Trophoblast cell (in vitro differentiated cells and primary cell): ENCODE results near the gene SERF2.

Experiments used
- DNase-seq, 2 donors: peaks; one replicate each; pipeline ENCODE4 v3.0.0-alpha.2; 2016
- H2AFZ ChIP-seq: 2 replicates; pipeline ENCODE4 v1.6.1; 2013; ENCODE audit warnings: low read length, moderate library complexity, mild to moderate bottlenecking; ENCODE audit not compliant: insufficient read depth, poor library complexity
- H2AK5ac ChIP-seq: 2 replicates; pipeline ENCODE4 v1.6.1; 2013; ENCODE audit warnings: mild to moderate bottlenecking, low read length
- H2BK120ac ChIP-seq: 2 replicates; pipeline ENCODE4 v1.6.1; 2013; ENCODE audit warnings: low read length, mild to moderate bottlenecking, moderate library complexity; ENCODE audit not compliant: insufficient read depth, poor library complexity
- H2BK12ac ChIP-seq: 2 replicates; pipeline ENCODE4 v1.6.1; 2013; ENCODE audit warnings: mild to moderate bottlenecking, low read length, moderate library complexity
- H2BK5ac ChIP-seq: 2 replicates; pipeline ENCODE4 v1.6.1; 2013; ENCODE audit warnings: low read length, low read depth, moderate library complexity, mild to moderate bottlenecking; ENCODE audit not compliant: poor library complexity
- H3K14ac ChIP-seq: 2 replicates; pipeline ENCODE4 v1.6.1; 2013; ENCODE audit warnings: mild to moderate bottlenecking, low read length
- H3K18ac ChIP-seq: 2 replicates; pipeline ENCODE4 v1.6.1; 2013; ENCODE audit warnings: mild to moderate bottlenecking, low read length
- H3K23ac ChIP-seq: 2 replicates; pipeline ENCODE4 v1.6.1; 2013; ENCODE audit warnings: low read length
- H3K27ac ChIP-seq: 2 replicates; pipeline ENCODE4 v1.5.1; 2013; ENCODE audit warnings: low read depth, mild to moderate bottlenecking, inconsistent platforms, low read length, moderate library complexity
- H3K27me3 ChIP-seq: 2 replicates; pipeline ENCODE4 v1.6.1; 2013; ENCODE audit warnings: inconsistent platforms, mild to moderate bottlenecking, low read length, moderate library complexity; ENCODE audit not compliant: insufficient read depth
- H3K36me3 ChIP-seq, 2 experiments: 1 replicate in 1 of 2; 2 replicates in 1 of 2; pipeline ENCODE4 v1.6.1; 2013; ENCODE audit warnings: low read length in 2 of 2, mild to moderate bottlenecking in 2 of 2, moderate library complexity in 1 of 2; ENCODE audit not compliant: insufficient read depth in 2 of 2, control insufficient read depth in 1 of 2
- H3K4ac ChIP-seq: 2 replicates; pipeline ENCODE4 v1.6.1; 2013; ENCODE audit warnings: low read depth, mild to moderate bottlenecking, low read length, moderate library complexity
- H3K4me1 ChIP-seq, 2 experiments: 1 replicate in 1 of 2; 2 replicates in 1 of 2; pipeline ENCODE4 v1.6.1; 2013; ENCODE audit warnings: low read length in 2 of 2, mild to moderate bottlenecking in 2 of 2, moderate library complexity in 1 of 2; ENCODE audit not compliant: insufficient read depth in 2 of 2, control insufficient read depth in 1 of 2
- H3K4me2 ChIP-seq: 2 replicates; pipeline ENCODE4 v1.6.1; 2013; ENCODE audit warnings: inconsistent platforms, mild to moderate bottlenecking, low read length, moderate library complexity
- H3K4me3 ChIP-seq: 2 replicates; pipeline ENCODE4 v1.5.1; 2013; ENCODE audit warnings: mild to moderate bottlenecking, low read depth, low read length, inconsistent platforms
- H3K79me1 ChIP-seq: one replicate; pipeline ENCODE4 v1.6.1; 2013; ENCODE audit warnings: low read length
- H3K79me2 ChIP-seq: 2 replicates; pipeline ENCODE4 v1.6.1; 2013; ENCODE audit warnings: low read length, mild to moderate bottlenecking; ENCODE audit not compliant: control insufficient read depth, insufficient read depth, poor library complexity
- H3K9ac ChIP-seq: 2 replicates; pipeline ENCODE4 v1.6.1; 2013; ENCODE audit warnings: mild to moderate bottlenecking, low read length
- H3K9me3 ChIP-seq: 2 replicates; pipeline ENCODE4 v1.6.1; 2013; ENCODE audit warnings: low read depth, mild to moderate bottlenecking, control low read depth, inconsistent platforms, low read length; ENCODE audit not compliant: insufficient read depth
- H4K12ac ChIP-seq: 2 replicates; pipeline ENCODE4 v1.6.1; 2013; ENCODE audit warnings: low read depth, mild to moderate bottlenecking, low read length, moderate library complexity
- H4K8ac ChIP-seq: 2 replicates; pipeline ENCODE4 v1.6.1; 2013; ENCODE audit warnings: low read depth, mild to moderate bottlenecking, low read length, moderate library complexity
- H4K91ac ChIP-seq: one replicate; pipeline ENCODE4 v1.6.1; 2013; ENCODE audit warnings: low read depth, mild to moderate bottlenecking, low read length, moderate library complexity
- WGBS: extraction: QIAGEN DNeasy Blood & Tissue Kit; methylation state at CpG from one replicate; pipeline ENCODE4 v1.1.7; 2013; ENCODE audit warnings: missing lambda C conversion rate; ENCODE audit not compliant: insufficient read length, insufficient coverage; ENCODE audit errors: extremely low coverage; 5-methylcytosine and 5-hydroxymethylcytosine counted together

The SERF2 gene

DNA sequence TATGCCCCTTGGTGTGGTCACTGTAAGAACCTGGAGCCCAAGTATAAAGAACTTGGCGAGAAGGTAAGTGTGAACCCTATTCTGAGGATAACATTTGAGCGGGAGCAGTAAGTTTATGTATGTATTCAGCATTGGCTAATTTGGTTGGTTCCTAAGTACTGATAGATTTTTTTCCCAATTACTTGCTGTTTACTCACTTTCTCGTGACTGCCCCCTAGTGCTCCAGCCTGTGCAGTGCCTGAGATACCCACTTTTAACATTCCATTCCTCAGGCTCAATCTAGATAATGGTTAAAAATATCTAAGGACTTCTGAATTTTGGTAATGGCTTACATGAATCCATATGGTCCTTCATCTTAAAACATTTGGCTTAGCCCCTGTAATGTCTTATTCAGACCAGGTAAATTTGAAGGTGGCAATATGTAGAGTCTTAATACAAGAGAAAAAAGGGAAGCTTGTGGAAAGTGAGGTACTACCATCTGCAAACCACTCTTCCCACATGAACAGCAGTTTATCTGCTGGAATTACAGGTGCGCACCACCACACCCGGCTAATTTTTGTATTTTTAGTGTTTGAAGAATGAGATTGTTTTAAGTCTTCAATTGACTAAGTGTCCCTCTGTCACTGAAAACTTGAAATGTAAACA, 22.4 kb upstream of the SERF2 start:
- Histone ChIP-seq H2AFZ (no peak overlapping the region), H2AK5ac (no peak overlapping the region), H2BK120ac (no peak overlapping the region), H3K9me3 (no peaks in the 10 kb centered on the region), H3K4me2 (no peak overlapping the region), H3K4ac (no peak overlapping the region), H3K27me3 (no peaks in the 10 kb centered on the region), H4K91ac (no peak overlapping the region), H3K14ac (no peak overlapping the region), H3K9ac (no peak overlapping the region), H3K4me1 (no peaks in the 10 kb centered on the region), H3K18ac (no peak overlapping the region), H2BK5ac (no peak overlapping the region), H3K36me3 (peaks cover 30 to 59% of the 10 kb centered on the region in 2 experiments), H2BK12ac (no peak overlapping the region), H3K79me2 (no peaks in the 10 kb centered on the region), H4K8ac (no peak overlapping the region), H3K79me1 (no peaks in the 10 kb centered on the region), H4K12ac (no peak overlapping the region), H3K27ac (no peak overlapping the region), H3K23ac (no peak overlapping the region), H3K4me3 (no peak overlapping the region)
- no CpG with 5 or more reads among the region's 5 CpGs for WGBS
- peak; percentile 64 to 85 for DNase-seq

- Histone ChIP-seq H3K27me3 (no peaks in the 10 kb centered on the region), H3K79me2 (no peaks in the 10 kb centered on the region), H3K4ac (no peak overlapping the region), H3K36me3 (peaks cover 27 to 49% of the 10 kb centered on the region in 2 experiments), H4K12ac (no peak overlapping the region), H3K4me2 (no peak overlapping the region), H3K23ac (no peak overlapping the region), H3K79me1 (peaks cover 2% of the 10 kb centered on the region), H3K14ac (no peak overlapping the region), H3K18ac (no peak overlapping the region), H3K27ac (no peak overlapping the region), H2BK120ac (no peak overlapping the region), H3K9me3 (no peaks in the 10 kb centered on the region), H3K4me1 (peaks cover 0 to 8% of the 10 kb centered on the region in 2 experiments), H2AFZ (no peak overlapping the region), H2AK5ac (no peak overlapping the region), H4K91ac (no peak overlapping the region), H4K8ac (no peak overlapping the region), H3K9ac (no peak overlapping the region), H2BK5ac (no peak overlapping the region), H2BK12ac (no peak overlapping the region), H3K4me3 (no peak overlapping the region)
- no CpG with 5 or more reads among the region's 2 CpGs for WGBS
- no peak for DNase-seq
Observed at GRCh38 chr15:43771816-43772215, 20.3 kb upstream of the SERF2 start.

DNA sequence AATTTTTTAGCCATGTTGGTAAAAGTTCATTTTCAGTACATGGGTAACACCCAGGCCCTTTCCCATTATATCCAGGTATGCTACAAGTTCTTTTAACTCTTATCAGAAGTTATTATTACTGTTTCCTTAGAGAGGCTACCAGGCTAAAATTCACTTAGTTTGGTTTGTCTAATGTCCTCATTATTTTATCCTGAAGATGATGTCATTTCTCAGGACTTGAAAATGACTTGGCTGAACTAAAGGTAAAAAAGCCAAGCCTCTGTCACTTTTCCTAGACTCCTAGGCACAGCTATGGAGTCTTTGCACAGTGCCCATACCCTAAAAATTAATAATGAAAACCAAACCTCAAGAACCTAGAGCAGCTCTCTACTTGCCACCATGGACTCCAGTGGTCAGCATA, 19.5 kb upstream of the SERF2 start:
- Histone ChIP-seq H2BK5ac (no peak overlapping the region), H4K91ac (no peak overlapping the region), H3K4me3 (no peak overlapping the region), H3K9ac (no peak overlapping the region), H3K23ac (no peak overlapping the region), H3K4me1 (peaks cover 3 to 12% of the 10 kb centered on the region in 2 experiments), H3K79me2 (no peaks in the 10 kb centered on the region), H2AK5ac (no peak overlapping the region), H3K18ac (no peak overlapping the region), H2BK12ac (no peak overlapping the region), H3K36me3 (peaks cover 19 to 41% of the 10 kb centered on the region in 2 experiments), H2BK120ac (no peak overlapping the region), H3K27me3 (no peaks in the 10 kb centered on the region), H3K4me2 (no peak overlapping the region), H2AFZ (no peak overlapping the region), H4K12ac (no peak overlapping the region), H3K4ac (no peak overlapping the region), H3K14ac (no peak overlapping the region), H3K27ac (no peak overlapping the region), H4K8ac (no peak overlapping the region), H3K79me1 (peaks cover 2% of the 10 kb centered on the region), H3K9me3 (no peaks in the 10 kb centered on the region)
- DNase-seq = no peak

GRCh38 chr15:43774062-43774461, 18.1 kb upstream of the SERF2 start:
- Histone ChIP-seq H4K91ac (no peak overlapping the region), H3K4ac (no peak overlapping the region), H3K18ac (no peak overlapping the region), H2BK5ac (no peak overlapping the region), H2BK12ac (no peak overlapping the region), H3K23ac (no peak overlapping the region), H3K9ac (no peak overlapping the region), H3K79me1 (peaks cover 2% of the 10 kb centered on the region), H3K27me3 (no peaks in the 10 kb centered on the region), H2AFZ (no peak overlapping the region), H3K79me2 (no peaks in the 10 kb centered on the region), H3K27ac (no peak overlapping the region), H3K4me2 (no peak overlapping the region), H3K36me3 (peaks cover 11 to 32% of the 10 kb centered on the region in 2 experiments), H3K4me3 (no peak overlapping the region), H4K12ac (no peak overlapping the region), H2BK120ac (no peak overlapping the region), H4K8ac (no peak overlapping the region), H3K4me1 (peaks cover 3 to 12% of the 10 kb centered on the region in 2 experiments), H2AK5ac (no peak overlapping the region), H3K9me3 (no peaks in the 10 kb centered on the region), H3K14ac (no peak overlapping the region)
- no peak for DNase-seq
- no CpG with 5 or more reads among the region's 4 CpGs for WGBS
